Right atrium auricular region (tissue), 2 donors: Measurements from ENCODE around the gene PRKCB. TPM values are rescaled to one million over a fixed set of nuclear protein-coding genes. Genes with fewer than 3 reads are reported as not detected.

Source experiments
- DNase-seq: peaks from one replicate; pipeline ENCODE4 v3.0.0-alpha.2; 2019; ENCODE audit warnings: low spot score
- H3K27ac ChIP-seq, 2 donors: fragments of 200-600 bp; sonication (generic); 1 replicate in 1 of 2; 2 replicates in 1 of 2; pipeline ENCODE4 v1.5.1; 2016 to 2019
- H3K27me3 ChIP-seq, 2 donors: fragments of 200-600 bp; sonication (generic); one replicate each; pipeline versions ENCODE4 v1.5.1 to v1.6.0; 2017 to 2019
- H3K36me3 ChIP-seq: fragments of 200-600 bp; sonication (generic); one replicate; pipeline ENCODE4 v1.5.1; 2016
- H3K4me1 ChIP-seq, 2 donors: fragments of 200-600 bp; sonication (generic); one replicate each; pipeline versions ENCODE4 v1.5.1 to v1.6.0; 2017 to 2019
- H3K4me3 ChIP-seq, 2 donors: fragments of 200-600 bp; sonication (generic); 1 replicate in 1 of 2; 2 replicates in 1 of 2; pipeline ENCODE4 v1.5.1; 2017 to 2019; ENCODE audit warnings: mild to moderate bottlenecking in 1 of 2, moderate library complexity in 1 of 2
- H3K9me3 ChIP-seq, 2 donors: fragments of 200-600 bp; sonication (generic); one replicate each; pipeline ENCODE4 v1.5.1; 2019
- total RNA-seq, 2 donors: library from RNA; depleted of rRNA; stranded (reverse); fragments of >200 nt; gene quantifications; one replicate each; pipeline ENCODE4 v1.1.0, GENCODE V29; 2016
- TF ChIP-seq, protein P1 (sequence below), 2 donors: fragments of 200-600 bp; sonication (generic); IDR thresholded peaks; one replicate each; pipeline ENCODE4 v1.5.1; 2019; ENCODE audit warnings: antibody characterized with exemption in 2 of 2

The PRKCB gene
- total RNA-seq, 2 donors from 2014 or later = 0.93 to 3.1 TPM

DNA sequence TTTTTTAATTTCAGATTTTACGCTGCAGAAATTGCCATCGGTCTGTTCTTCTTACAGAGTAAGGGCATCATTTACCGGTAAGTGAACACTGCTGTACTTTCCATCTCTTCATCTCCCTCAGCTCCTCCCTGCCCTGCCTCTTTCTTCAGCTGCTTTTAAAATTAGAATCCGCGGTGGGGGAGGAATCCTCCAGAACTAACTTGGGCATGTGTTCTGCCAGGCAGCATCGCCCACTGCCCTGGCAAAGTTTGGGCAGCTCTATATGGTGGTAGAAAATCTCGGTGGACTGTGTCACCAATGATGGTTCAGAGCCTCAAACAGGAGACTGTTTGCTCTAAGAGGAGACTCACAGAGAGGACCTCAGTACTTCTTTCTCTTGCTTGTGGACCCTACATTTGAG is 338.7 kb downstream of the PRKCB start:
- Histone ChIP-seq H3K9me3 (no peaks in the 10 kb centered on the region), H3K4me1 (no peaks in the 10 kb centered on the region), H3K4me3 (no peak overlapping the region), H3K27ac (no peak overlapping the region), H3K27me3 (no peaks in the 10 kb centered on the region), H3K36me3 (no peaks in the 10 kb centered on the region)
- TF ChIP-seq, protein P1, sequence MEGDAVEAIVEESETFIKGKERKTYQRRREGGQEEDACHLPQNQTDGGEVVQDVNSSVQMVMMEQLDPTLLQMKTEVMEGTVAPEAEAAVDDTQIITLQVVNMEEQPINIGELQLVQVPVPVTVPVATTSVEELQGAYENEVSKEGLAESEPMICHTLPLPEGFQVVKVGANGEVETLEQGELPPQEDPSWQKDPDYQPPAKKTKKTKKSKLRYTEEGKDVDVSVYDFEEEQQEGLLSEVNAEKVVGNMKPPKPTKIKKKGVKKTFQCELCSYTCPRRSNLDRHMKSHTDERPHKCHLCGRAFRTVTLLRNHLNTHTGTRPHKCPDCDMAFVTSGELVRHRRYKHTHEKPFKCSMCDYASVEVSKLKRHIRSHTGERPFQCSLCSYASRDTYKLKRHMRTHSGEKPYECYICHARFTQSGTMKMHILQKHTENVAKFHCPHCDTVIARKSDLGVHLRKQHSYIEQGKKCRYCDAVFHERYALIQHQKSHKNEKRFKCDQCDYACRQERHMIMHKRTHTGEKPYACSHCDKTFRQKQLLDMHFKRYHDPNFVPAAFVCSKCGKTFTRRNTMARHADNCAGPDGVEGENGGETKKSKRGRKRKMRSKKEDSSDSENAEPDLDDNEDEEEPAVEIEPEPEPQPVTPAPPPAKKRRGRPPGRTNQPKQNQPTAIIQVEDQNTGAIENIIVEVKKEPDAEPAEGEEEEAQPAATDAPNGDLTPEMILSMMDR (IDR thresholded peaks at IDR 0.05) = no peak
- no peak for DNase-seq

DNA sequence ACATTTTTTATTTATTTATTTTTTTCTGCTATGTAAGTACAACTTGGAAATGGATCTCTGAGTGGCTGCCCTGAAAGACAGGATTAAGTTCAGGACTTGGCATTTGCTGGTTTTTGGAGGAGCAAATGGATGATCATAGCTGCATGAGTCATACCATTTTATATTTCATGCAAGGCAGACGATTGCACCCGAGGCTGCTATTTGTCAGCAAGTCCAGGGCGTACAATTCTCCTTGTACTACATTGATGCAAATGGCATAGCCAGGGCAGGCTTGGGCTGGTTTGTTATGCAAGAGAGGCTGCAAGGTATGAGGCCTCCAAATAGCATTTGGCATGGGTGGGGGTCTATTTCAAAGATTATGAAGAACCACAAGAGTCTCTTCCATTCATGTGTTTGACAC is 339.2 kb downstream of the PRKCB start:
- DNase-seq = no peak
- Histone ChIP-seq H3K4me1 (no peaks in the 10 kb centered on the region), H3K4me3 (no peak overlapping the region), H3K27me3 (no peaks in the 10 kb centered on the region), H3K27ac (no peak overlapping the region), H3K9me3 (no peaks in the 10 kb centered on the region), H3K36me3 (no peaks in the 10 kb centered on the region)
- TF ChIP-seq, protein P1 (IDR thresholded peaks at IDR 0.05) = no peak

DNA sequence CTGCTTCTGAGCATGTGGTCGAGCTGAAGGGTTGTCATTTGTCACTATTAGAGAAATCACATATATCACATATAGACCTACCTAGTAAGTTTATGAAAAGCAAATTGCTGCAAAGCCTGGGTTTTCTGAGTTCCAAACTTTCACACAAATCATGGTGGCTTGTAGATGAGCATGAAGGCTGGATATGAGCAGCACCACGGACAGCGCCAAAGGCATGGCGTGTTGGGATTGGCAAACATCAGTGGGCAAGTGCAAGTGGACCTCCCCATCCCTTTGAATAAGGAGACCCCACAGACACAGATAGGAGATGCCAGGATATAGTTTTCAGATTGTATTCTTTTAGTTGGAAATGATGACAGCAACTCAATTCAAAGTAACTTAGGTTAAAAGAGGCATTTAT is 342.7 kb downstream of the PRKCB start:
- TF ChIP-seq, protein P1 (IDR thresholded peaks at IDR 0.05) = no peak
- Histone ChIP-seq H3K27me3 (no peaks in the 10 kb centered on the region), H3K36me3 (no peaks in the 10 kb centered on the region), H3K27ac (no peak overlapping the region), H3K9me3 (no peaks in the 10 kb centered on the region), H3K4me3 (no peak overlapping the region), H3K4me1 (no peaks in the 10 kb centered on the region)
- DNase-seq = no peak

DNA sequence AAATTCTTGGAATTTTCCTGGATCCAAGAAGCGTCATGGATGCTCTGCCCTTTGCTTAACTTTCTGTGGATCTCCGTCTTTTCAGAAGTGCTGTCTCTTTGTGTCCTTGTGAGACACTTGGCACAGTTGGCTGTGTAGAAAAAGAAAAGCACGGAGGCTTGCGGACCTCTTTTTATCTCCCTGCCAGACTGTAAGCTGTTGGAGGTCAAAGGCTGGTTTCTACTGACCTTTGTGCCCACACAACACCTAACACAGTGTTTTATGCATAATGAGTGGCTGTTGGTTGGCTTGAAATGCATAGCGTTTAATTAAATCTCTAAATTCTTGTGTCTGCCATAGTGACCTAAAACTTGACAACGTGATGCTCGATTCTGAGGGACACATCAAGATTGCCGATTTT is 344.7 kb downstream of the PRKCB start:
- Histone ChIP-seq H3K36me3 (no peaks in the 10 kb centered on the region), H3K4me1 (no peaks in the 10 kb centered on the region), H3K9me3 (no peaks in the 10 kb centered on the region), H3K27ac (no peak overlapping the region), H3K27me3 (no peaks in the 10 kb centered on the region), H3K4me3 (no peak overlapping the region)
- TF ChIP-seq, protein P1 (IDR thresholded peaks at IDR 0.05) = no peak
- DNase-seq = no peak

DNA sequence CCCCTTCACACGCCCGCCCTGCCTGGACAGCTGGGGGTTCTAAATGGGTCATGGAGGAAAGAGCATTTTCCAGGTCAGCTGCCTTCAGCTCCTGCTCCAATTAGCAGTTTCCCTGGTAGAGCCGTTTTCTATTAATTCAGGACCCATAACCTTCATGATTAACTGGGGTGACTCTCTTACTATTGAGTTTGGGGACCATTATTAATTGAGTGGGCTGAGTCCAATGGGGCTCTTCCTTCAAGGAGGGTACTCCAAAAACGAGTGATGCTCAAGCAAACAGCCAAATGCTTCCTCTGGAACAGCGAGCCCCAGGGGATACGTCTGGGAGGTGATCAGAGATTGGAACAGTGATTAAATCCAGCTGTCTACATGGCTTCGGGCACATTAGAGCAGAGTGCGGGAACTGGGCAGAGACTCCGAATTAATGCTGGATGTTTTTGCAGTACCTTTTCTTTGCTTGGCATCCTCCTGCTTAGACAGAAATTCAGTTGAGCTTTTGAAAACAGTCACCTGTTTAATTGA is 352.3 kb downstream of the PRKCB start:
- Histone ChIP-seq H3K9me3 (no peaks in the 10 kb centered on the region), H3K36me3 (no peaks in the 10 kb centered on the region), H3K27me3 (no peaks in the 10 kb centered on the region), H3K4me3 (no peak overlapping the region), H3K27ac (no peak overlapping the region), H3K4me1 (no peaks in the 10 kb centered on the region)
- TF ChIP-seq, protein P1 (IDR thresholded peaks at IDR 0.05) = no peak
- no peak for DNase-seq

DNA sequence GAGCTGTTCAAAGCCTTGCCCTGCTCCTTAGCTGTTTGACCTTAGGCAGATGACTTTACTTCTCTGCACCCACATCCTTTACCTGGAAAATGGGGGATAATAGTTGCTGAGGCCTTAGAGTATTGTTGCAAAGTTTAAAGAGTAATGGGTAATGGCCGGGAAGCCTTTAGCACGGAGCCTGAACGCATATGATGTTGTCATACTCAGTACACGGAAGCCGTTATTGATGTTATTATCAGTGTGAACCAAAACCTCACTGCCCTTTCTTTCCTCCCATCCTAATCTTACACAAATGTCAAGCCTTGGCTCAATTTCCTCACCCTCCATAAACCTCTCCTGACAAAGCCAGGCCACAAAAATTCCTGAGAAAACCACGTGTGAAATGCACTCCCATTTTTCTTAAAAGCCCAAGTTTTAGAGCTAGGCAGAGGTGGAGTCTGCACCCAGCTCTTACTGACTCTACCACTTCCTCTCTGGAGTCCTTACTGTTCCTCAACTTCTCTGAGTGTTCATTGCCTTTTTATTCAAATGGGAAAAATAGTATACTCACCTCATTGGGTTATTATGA is 353.1 kb downstream of the PRKCB start:
- no peak for DNase-seq
- H3K9me3 ChIP-seq = no peaks in the 10 kb centered on the region
- no peak overlapping the region for H3K27ac ChIP-seq
- TF ChIP-seq, protein P1 (IDR thresholded peaks at IDR 0.05) = no peak
- no peak overlapping the region for H3K4me3 ChIP-seq
- no peaks in the 10 kb centered on the region for H3K27me3 ChIP-seq
- H3K36me3 ChIP-seq = no peaks in the 10 kb centered on the region
- H3K4me1 ChIP-seq = no peaks in the 10 kb centered on the region
